Lower lobe of right lung (tissue), 2 donors: Measurements from ENCODE around the gene RPL28. TPM values are rescaled to one million over a fixed set of nuclear protein-coding genes. Genes with fewer than 3 reads are reported as not detected.

Experiments used
- ATAC-seq, 2 donors: fragments of 200-7000 bp; cut with Tn5 transposase; one replicate each; pipeline ENCODE4 v1.9.1; 2020 to 2022; ENCODE audit warnings: mild to moderate bottlenecking in 2 of 2, moderate library complexity in 2 of 2
- DNase-seq: peaks from one replicate; pipeline ENCODE4 v3.0.0-alpha.2; 2020
- H3K27ac ChIP-seq: fragments of 200-600 bp; one replicate; pipeline ENCODE4 v1.8.0; 2022
- H3K27me3 ChIP-seq: fragments of 200-600 bp; one replicate; pipeline ENCODE4 v1.8.0; 2022; ENCODE audit warnings: low read depth
- H3K36me3 ChIP-seq: fragments of 200-600 bp; one replicate; pipeline ENCODE4 v1.8.0; 2022; ENCODE audit warnings: mild to moderate bottlenecking
- H3K4me1 ChIP-seq: fragments of 200-600 bp; one replicate; pipeline ENCODE4 v1.8.0; 2022
- H3K4me3 ChIP-seq: fragments of 200-600 bp; one replicate; pipeline ENCODE4 v1.8.0; 2022; ENCODE audit warnings: mild to moderate bottlenecking
- H3K9me3 ChIP-seq: fragments of 200-600 bp; one replicate; pipeline ENCODE4 v1.8.0; 2022
- CTCF ChIP-seq: fragments of 200-600 bp; IDR thresholded peaks from one replicate; pipeline ENCODE4 v1.8.0; 2022; ENCODE audit warnings: antibody characterized with exemption, mild to moderate bottlenecking
- intact Hi-C: fragments of 100-400 bp; cut with DNase I; formaldehyde crosslinking; loops from one replicate; pipeline ENCODE4 v1.11.0; 2022
- long read RNA-seq: library from polyadenylated mRNA; unstranded; transcript quantifications from one replicate; pipeline ENCODE4 v2.0.0, GENCODE V29; 2021
- total RNA-seq: library from RNA; stranded (reverse); fragmentation: NEBNext Ultra II Directional; extraction: Animal tissue kit (Norgen Biotek cat#: 25700); gene quantifications from one replicate; pipeline ENCODE4 v1.2.1, GENCODE V29; 2021
- donor health status: DM: no; HTN: yes; CAD: no; lungs with severe emphysema.

Gene RPL28
- total RNA-seq = 1,501 TPM
- long read RNA-seq, full-length matches to known transcripts = 209 of 288 reads
- long read RNA-seq, partial matches to known transcripts = 72 of 288 reads
- long read RNA-seq, other reads (novel, unspliced or antisense) = 7 of 288 reads

GRCh38 chr19:55385724-55386492, at the start of gene RPL28:
RPL28 (plus strand) TSS chr19:55385932; CDS start chr19:55386358, 426 bp downstream.
- no peak for TF ChIP-seq CTCF
- H3K27ac ChIP-seq = peak within 1 kb of the TSS; percentile 94
- H3K36me3 ChIP-seq = peaks cover 42% of the 10 kb centered on the region
- intact Hi-C loops = no loop called here
- H3K4me3 ChIP-seq = peak within 1 kb of the TSS; percentile 97
- peaks cover 52% of the 10 kb centered on the region for H3K4me1 ChIP-seq
- DNase-seq = peak; percentile 98
- no peaks in the 10 kb centered on the region for H3K9me3 ChIP-seq
- H3K27me3 ChIP-seq = no peaks in the 10 kb centered on the region
- ATAC-seq = peak; percentile 91 to 94

GRCh38 chr19:55336101-55336500, 49.6 kb upstream of the RPL28 start:
- no peak for DNase-seq
- TF ChIP-seq CTCF = no peak
- no peak overlapping the region for H3K4me3 ChIP-seq
- H3K9me3 ChIP-seq = no peaks in the 10 kb centered on the region
- peaks cover 14% of the 10 kb centered on the region for H3K27me3 ChIP-seq
- intact Hi-C loops = no loop called here
- H3K36me3 ChIP-seq = no peaks in the 10 kb centered on the region
- peaks cover 9% of the 10 kb centered on the region for H3K4me1 ChIP-seq
- no peak overlapping the region for H3K27ac ChIP-seq
- no peak for ATAC-seq

- no peaks in the 10 kb centered on the region for H3K9me3 ChIP-seq
- peaks cover 15% of the 10 kb centered on the region for H3K4me1 ChIP-seq
- TF ChIP-seq CTCF = peak; percentile 37
- peak within 1 kb of the TSS; percentile 64 for H3K4me3 ChIP-seq
- peak; percentile 100 for DNase-seq
- ATAC-seq = peak; percentile 93 to 95
- peaks cover 7% of the 10 kb centered on the region for H3K27me3 ChIP-seq
- peak within 1 kb of the TSS; percentile 94 for H3K27ac ChIP-seq
- intact Hi-C loops = no loop called here
- peaks cover 18% of the 10 kb centered on the region for H3K36me3 ChIP-seq
Measured at GRCh38 chr19:55339105-55339888, 46.4 kb upstream of the RPL28 start, which contains the start of gene KMT5C. KMT5C (plus strand) TSS chr19:55339876; CDS start chr19:55341937, 2,061 bp downstream.

- intact Hi-C loops = no loop called here
- H3K9me3 ChIP-seq = no peaks in the 10 kb centered on the region
- ATAC-seq (peak; percentile 0), DNase-seq (peak; percentile 66)
- H3K36me3 ChIP-seq = peaks cover 18% of the 10 kb centered on the region
- peak overlapping the region; percentile 94 for H3K27ac ChIP-seq
- no peak for TF ChIP-seq CTCF
- peaks cover 15% of the 10 kb centered on the region for H3K4me1 ChIP-seq
- no peaks in the 10 kb centered on the region for H3K27me3 ChIP-seq
- H3K4me3 ChIP-seq = peak overlapping the region; percentile 64
Measured at GRCh38 chr19:55339889-55340783, 45.6 kb upstream of the RPL28 start.

GRCh38 chr19:55340784-55341147, 45.0 kb upstream of the RPL28 start:
- no peak for TF ChIP-seq CTCF
- no peaks in the 10 kb centered on the region for H3K9me3 ChIP-seq
- intact Hi-C loops = no loop called here

More at GRCh38 chr19:55340784-55341147, 45.0 kb upstream of the RPL28 start:
- Histone ChIP-seq H3K4me1 (peaks cover 15% of the 10 kb centered on the region), H3K27ac (no peak overlapping the region), H3K4me3 (peak overlapping the region; percentile 64), H3K27me3 (no peaks in the 10 kb centered on the region), H3K36me3 (peaks cover 18% of the 10 kb centered on the region)
- ATAC-seq = no peak
- no peak for DNase-seq
